Measurements from ENCODE around the gene AKT2. TPM values are rescaled to one million over a fixed set of nuclear protein-coding genes. Genes with fewer than 3 reads are reported as not detected.

Gene AKT2
- total RNA-seq, 1 donor from 2014 or later, result 105 TPM

GRCh38 chr19:40210889-40211288 is 74.3 kb downstream of the AKT2 start:
- H3K36me3 ChIP-seq, result peaks cover 0 to 7% of the 10 kb centered on the region in 2 donors
- no peaks in the 10 kb centered on the region for H3K27me3 ChIP-seq
- no peak for DNase-seq (ENCODE audit: extremely low spot score in 2 of 2)
- intact Hi-C loops (cut with DNase I), result loop anchor here (10.0 kb wide), 1 partner anchor 56 kb away; no protein-coding TSS in a partner anchor
- no peak overlapping the region for H3K27ac ChIP-seq
- H3K9me3 ChIP-seq, result no peaks in the 10 kb centered on the region
- H3K4me1 ChIP-seq, result no peaks in the 10 kb centered on the region
- TF ChIP-seq POLR2A (IDR thresholded peaks at IDR 0.05) (no peak), CTCF (IDR thresholded peaks at IDR 0.05) (no peak)
- H3K4me3 ChIP-seq, result no peak overlapping the region

DNA sequence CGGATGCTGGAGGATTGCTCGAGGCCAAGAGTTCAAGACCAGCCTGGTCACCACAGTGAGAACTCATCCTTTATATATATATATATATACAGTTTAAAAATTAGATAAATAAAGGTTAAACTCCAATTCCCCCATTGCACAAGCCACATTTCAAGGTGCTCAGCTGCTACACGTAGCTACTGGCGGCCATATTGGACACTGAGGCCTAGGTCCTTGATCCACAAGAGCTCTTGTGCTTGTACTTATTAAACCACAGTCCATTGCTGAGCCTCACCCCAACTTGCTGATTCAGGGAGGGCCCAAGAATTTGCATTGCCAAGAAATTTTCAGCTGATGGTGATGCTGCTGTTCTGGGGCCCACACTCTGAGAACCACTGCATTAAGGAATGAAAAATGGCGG is 76.5 kb downstream of the AKT2 start:
- no peaks in the 10 kb centered on the region for H3K9me3 ChIP-seq
- no peak overlapping the region for H3K27ac ChIP-seq
- H3K4me1 ChIP-seq, result no peaks in the 10 kb centered on the region
- H3K4me3 ChIP-seq, result no peak overlapping the region
- intact Hi-C loops (cut with DNase I), result no loop called here
- TF ChIP-seq POLR2AphosphoS5 (IDR thresholded peaks at IDR 0.05; ENCODE audit: insufficient read depth in 1 of 2, low read depth in 1 of 2), result no peak
- no peak for TF ChIP-seq CTCF (IDR thresholded peaks at IDR 0.05)
- TF ChIP-seq POLR2A (IDR thresholded peaks at IDR 0.05), result no peak
- peaks cover 0 to 23% of the 10 kb centered on the region in 2 donors for H3K36me3 ChIP-seq
- DNase-seq (ENCODE audit: extremely low spot score in 2 of 2), result no peak
- no peaks in the 10 kb centered on the region for H3K27me3 ChIP-seq

GRCh38 chr19:40205760-40206159 is 79.4 kb downstream of the AKT2 start:
- Histone ChIP-seq H3K36me3 (peaks cover 0 to 27% of the 10 kb centered on the region in 2 donors), H3K27ac (no peak overlapping the region), H3K4me1 (no peaks in the 10 kb centered on the region), H3K27me3 (no peaks in the 10 kb centered on the region), H3K4me3 (no peak overlapping the region), H3K9me3 (no peaks in the 10 kb centered on the region)
- DNase-seq (ENCODE audit: extremely low spot score in 2 of 2), result no peak
- intact Hi-C loops (cut with DNase I), result no loop called here
- no peak for TF ChIP-seq CTCF (IDR thresholded peaks at IDR 0.05)
- TF ChIP-seq POLR2A (IDR thresholded peaks at IDR 0.05), result no peak
- TF ChIP-seq POLR2AphosphoS5 (IDR thresholded peaks at IDR 0.05; ENCODE audit: insufficient read depth in 1 of 2, low read depth in 1 of 2), result no peak

- H3K27me3 ChIP-seq, result no peaks in the 10 kb centered on the region
These were observed 80.8 kb downstream of the AKT2 start for GRCh38 chr19:40204381-40204780.

More at GRCh38 chr19:40204381-40204780, 80.8 kb downstream of the AKT2 start:
- intact Hi-C loops (cut with DNase I), result no loop called here
- no peak overlapping the region for H3K27ac ChIP-seq
- no peak for DNase-seq (ENCODE audit: extremely low spot score in 2 of 2)
- no peak overlapping the region for H3K4me3 ChIP-seq
- H3K36me3 ChIP-seq, result peaks cover 0 to 21% of the 10 kb centered on the region in 2 donors
- H3K4me1 ChIP-seq, result no peaks in the 10 kb centered on the region
- no peaks in the 10 kb centered on the region for H3K9me3 ChIP-seq
- no peak for TF ChIP-seq POLR2AphosphoS5 (IDR thresholded peaks at IDR 0.05; ENCODE audit: insufficient read depth in 1 of 2, low read depth in 1 of 2)
- no peak for TF ChIP-seq CTCF (IDR thresholded peaks at IDR 0.05)
- no peak for TF ChIP-seq POLR2A (IDR thresholded peaks at IDR 0.05)

All from vagina (tissue), 2 donors.